ENCODE measurements around the gene PRR23B. TPM values are rescaled to one million over a fixed set of nuclear protein-coding genes. Genes with fewer than 3 reads are reported as not detected.
A peak's percentile ranks its signal among the peaks of the same experiment; 100 is the strongest.

Gene PRR23B
- total RNA-seq, 1 experiment from 2014 or later: not detected

DNA sequence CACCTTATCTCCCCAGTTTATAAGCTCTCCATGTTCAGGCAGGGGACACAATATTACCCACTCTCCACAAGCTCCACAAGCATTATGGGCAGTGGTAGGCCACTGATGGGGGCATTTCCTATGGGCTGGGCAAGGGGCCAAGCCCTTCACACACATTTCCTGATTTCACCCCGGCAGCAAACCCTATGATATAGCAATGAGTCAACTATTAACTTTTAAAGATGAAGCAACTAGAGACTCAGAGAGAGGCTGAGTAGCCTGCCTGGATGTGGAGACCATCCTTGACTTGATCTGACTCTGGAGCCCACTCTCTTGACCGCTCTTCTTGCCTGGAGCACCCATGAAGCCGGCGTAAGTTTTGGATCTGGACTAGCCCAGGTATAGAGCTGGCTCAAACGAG lies 46.3 kb downstream of the PRR23B start:
- DNase-seq (ENCODE audit: low read depth): peak; percentile 81

DNA sequence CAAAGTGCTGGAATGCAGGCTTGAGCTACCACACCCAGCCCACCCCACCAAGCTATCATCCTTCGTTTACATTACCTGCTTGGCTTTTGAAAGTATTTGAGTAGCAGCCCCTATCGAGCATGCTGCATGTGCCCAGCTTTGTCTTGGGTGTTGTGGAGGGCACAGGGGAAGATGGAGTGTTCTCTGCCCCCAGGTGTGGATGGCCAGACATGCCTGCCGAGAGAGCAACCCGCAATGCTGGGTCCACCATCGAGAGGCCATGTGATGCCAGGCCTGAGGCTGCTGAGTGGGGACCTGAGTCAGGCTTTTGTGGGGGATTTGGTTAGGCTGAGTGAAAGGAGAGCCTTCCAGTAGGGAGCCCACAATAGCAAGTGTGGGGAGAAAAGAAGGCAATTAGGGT lies 47.8 kb downstream of the PRR23B start:
- DNase-seq (ENCODE audit: low read depth): no peak

DNA sequence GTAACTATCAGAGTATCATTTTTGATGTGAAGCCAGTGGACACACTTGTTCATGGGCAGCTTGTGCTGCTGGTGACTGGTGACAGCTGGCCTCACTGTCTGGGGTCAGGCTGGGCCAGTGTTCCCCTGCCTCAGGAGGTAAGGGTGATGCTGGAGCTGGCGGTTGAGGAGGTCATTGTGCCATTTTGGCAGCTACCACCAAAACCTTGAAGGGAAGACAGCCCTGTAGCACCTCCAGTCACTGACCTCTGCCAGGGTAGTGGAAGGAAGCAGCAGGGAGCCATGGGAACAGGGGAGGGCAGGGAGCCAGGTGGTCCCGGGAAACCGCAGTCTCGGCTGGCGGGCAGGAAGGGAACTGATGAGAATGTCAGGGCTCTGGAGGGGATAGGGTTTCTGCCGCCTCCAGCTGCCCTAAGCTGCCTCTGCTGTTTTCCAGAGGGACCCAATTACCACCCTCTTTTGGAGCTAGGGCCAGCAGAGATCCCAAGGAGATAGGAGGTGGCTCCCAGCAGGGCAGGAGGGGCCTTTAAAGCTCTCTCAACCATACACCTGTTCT lies 48.9 kb downstream of the PRR23B start:
- DNase-seq (ENCODE audit: low read depth): peak; percentile 52

Other genes with a start within 250 kb of the PRR23B start
- gene PIK3CB, start 186.0 kb downstream of the PRR23B start, total RNA-seq (2014; rRNA removed; shearing (Covaris generic)): 6.6 and 7.8 TPM in 2 replicates
- gene FOXL2, start 73.8 kb downstream of the PRR23B start, total RNA-seq (2014; rRNA removed; shearing (Covaris generic)): 8.0 and 9.0 TPM in 2 replicates
- 4.1 and 7.2 TPM in 2 replicates for gene FOXL2NB, start 73.7 kb downstream of the PRR23B start, total RNA-seq (2014; rRNA removed; shearing (Covaris generic))
- not detected in 2 replicates for gene PRR23A, start 14.7 kb downstream of the PRR23B start, total RNA-seq (2014; rRNA removed; shearing (Covaris generic))
- gene PRR23C, start 24.0 kb upstream of the PRR23B start, total RNA-seq (2014; rRNA removed; shearing (Covaris generic)): not detected in 2 replicates